Stomach (tissue), 4 donors: ENCODE measurements around the gene MACROD1.

Source experiments
- CTCF ChIP-seq, 7 experiments: fragments of 450-650 bp in 4 of 7; fragments of 200-600 bp in 3 of 7; sonication (generic) in 3 of 7; IDR thresholded peaks; one replicate each; pipeline ENCODE4 v1.5.1; 2016 to 2019; ENCODE audit warnings: antibody characterized with exemption in 7 of 7, control low read depth in 2 of 7, mild to moderate bottlenecking in 1 of 7
- EP300 ChIP-seq: sonication (generic); formaldehyde crosslinking; IDR thresholded peaks from one replicate; pipeline ENCODE4 v1.6.1; 2017; ENCODE audit warnings: antibody characterized with exemption
- POLR2A ChIP-seq, 4 donors: fragments of 450-650 bp; IDR thresholded peaks; one replicate each; pipeline ENCODE4 v1.6.1; 2016; ENCODE audit warnings: antibody characterized with exemption in 4 of 4, control low read depth in 2 of 4, mild to moderate bottlenecking in 1 of 4, moderate library complexity in 1 of 4
- POLR2AphosphoS5 ChIP-seq, 3 donors: sonication (generic); formaldehyde crosslinking; IDR thresholded peaks; one replicate each; pipeline ENCODE4 v1.6.1; 2016; ENCODE audit warnings: antibody characterized with exemption in 3 of 3

- TF ChIP-seq CTCF (IDR thresholded peaks at IDR 0.05) (no peak), POLR2A (IDR thresholded peaks at IDR 0.05) (no peak), POLR2AphosphoS5 (IDR thresholded peaks at IDR 0.05) (no peak), EP300 (no peak)
Measured at GRCh38 chr11:63970902-63971301, 195.0 kb downstream of the MACROD1 start.
